Epithelial cell of esophagus (primary cell): ENCODE measurements around the gene JMY.

Experiments used
- DNase-seq: peaks from one replicate; pipeline ENCODE4 v3.0.0; 2010; ENCODE audit warnings: low read depth
- H3K4me3 ChIP-seq: 2 replicates; pipeline ENCODE4 v1.5.1; 2011; ENCODE audit warnings: mild to moderate bottlenecking, low read length, control low read depth
- TF ChIP-seq, protein P1 (sequence below): IDR thresholded peaks from 2 replicates; pipeline ENCODE4 v1.5.1; 2011; ENCODE audit warnings: low read depth, mild to moderate bottlenecking, low read length, control low read depth, inconsistent platforms; ENCODE audit not compliant: insufficient read depth; ENCODE audit errors: missing control alignments

JMY gene

DNA sequence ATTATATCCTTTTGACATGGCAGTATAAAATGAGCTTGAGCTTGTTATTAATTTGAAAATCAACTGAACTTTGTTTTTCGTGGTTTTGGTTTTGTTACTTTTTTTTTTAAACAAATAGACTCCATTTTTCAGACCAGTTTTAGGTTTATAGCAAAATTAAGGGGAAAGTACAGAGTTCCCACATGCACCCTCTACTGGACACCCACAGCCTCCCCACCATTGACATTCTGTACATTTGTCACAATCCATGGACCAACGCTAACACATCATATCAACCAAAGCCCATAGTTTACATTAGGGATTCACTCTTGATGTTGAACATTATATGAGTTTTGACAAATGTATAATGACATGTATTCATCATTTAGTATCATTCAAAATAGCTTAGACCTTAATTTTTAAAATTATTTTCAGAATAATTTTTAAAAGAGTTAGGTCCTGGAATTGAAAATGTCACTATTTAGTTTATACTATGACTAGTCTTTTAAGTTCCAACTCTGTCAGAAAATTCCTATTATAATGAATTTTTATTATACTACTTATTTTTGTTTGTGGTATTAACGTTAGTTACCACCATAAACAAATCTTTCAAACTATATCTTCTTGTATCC lies 35.3 kb upstream of the JMY start:
- DNase-seq: no peak
- TF ChIP-seq, protein P1, sequence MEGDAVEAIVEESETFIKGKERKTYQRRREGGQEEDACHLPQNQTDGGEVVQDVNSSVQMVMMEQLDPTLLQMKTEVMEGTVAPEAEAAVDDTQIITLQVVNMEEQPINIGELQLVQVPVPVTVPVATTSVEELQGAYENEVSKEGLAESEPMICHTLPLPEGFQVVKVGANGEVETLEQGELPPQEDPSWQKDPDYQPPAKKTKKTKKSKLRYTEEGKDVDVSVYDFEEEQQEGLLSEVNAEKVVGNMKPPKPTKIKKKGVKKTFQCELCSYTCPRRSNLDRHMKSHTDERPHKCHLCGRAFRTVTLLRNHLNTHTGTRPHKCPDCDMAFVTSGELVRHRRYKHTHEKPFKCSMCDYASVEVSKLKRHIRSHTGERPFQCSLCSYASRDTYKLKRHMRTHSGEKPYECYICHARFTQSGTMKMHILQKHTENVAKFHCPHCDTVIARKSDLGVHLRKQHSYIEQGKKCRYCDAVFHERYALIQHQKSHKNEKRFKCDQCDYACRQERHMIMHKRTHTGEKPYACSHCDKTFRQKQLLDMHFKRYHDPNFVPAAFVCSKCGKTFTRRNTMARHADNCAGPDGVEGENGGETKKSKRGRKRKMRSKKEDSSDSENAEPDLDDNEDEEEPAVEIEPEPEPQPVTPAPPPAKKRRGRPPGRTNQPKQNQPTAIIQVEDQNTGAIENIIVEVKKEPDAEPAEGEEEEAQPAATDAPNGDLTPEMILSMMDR: peak; percentile 54
- no peak overlapping the region for H3K4me3 ChIP-seq

DNA sequence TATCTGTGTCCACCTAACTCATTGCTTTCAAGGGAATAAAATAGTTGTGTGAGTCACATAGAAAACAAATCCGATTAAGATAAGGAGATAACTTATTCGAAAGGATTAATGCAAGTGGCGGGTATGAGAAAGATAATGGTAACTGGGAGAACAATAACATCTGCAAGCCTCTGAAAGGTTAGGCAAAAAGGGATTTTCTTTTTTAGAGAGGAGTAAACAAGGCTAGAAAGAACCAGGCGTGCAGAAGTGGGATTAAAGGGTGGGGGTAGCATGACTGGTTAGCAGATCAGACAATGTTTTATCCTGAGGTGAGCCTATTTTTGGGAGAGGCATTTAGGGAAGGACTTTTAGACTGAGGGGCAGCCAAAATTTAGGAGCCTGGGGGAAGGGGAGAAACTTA lies 34.7 kb upstream of the JMY start:
- TF ChIP-seq, protein P1: no peak
- H3K4me3 ChIP-seq: no peak overlapping the region
- no peak for DNase-seq

DNA sequence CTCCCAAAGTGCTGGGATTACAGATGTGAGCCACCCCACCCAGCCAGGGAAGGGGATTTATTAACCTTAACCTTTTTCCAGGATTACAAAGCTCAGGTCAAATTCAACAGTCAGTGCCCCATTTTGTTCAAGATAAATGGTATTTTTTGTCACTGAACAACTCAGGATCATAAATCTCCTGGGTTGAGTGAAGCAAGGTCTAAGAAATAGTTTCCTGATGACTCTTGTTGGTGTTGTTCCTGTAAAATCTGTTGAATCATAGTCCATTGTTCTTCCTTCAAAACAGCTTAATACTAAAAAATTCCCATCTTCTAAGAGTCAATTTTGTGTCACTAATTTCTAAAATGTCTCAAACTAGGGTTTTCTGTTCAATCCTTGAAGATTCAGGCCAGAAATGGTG lies 33.9 kb upstream of the JMY start:
- TF ChIP-seq, protein P1: no peak
- H3K4me3 ChIP-seq: no peak overlapping the region
- peak; percentile 76 for DNase-seq

DNA sequence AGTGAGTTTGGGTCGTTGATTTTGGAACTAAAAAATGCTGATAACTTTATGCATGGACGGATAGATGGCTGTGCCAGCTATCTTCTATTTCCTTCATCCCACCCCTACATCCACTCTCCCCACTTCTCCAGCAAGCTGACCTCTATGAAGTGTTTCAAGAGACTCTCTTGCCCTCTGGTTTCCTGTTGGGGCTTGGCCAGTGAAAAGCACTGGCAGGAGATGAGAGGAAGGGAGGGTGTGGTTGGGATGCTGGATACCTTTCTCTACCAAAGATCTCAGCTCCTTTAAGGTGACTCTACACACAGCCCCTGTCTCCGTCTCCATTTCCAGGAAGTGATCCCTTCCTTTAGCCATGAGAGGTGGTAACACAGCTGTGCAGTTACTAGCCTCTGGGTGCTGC lies 30.0 kb upstream of the JMY start:
- TF ChIP-seq, protein P1: no peak
- no peak for DNase-seq
- H3K4me3 ChIP-seq: no peak overlapping the region

DNA sequence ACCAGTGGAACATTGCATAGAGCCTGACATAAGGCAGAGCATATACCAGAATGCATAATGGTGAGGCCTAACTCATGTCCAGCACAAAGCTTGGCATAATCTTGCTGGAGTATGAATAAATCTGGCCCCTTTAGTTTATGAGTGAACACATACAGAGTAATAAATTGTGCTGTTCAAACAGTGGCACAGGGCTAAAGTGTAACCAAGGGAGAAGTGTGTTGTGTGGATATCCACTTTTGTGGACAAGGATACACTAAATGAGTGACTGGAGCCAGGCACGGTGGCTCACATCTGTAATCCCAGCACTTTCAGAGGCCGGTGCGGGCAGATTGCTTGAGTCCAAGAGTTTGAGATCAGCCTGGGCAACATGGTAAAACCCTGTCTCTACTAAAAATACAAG lies 29.4 kb upstream of the JMY start:
- H3K4me3 ChIP-seq: no peak overlapping the region

DNA sequence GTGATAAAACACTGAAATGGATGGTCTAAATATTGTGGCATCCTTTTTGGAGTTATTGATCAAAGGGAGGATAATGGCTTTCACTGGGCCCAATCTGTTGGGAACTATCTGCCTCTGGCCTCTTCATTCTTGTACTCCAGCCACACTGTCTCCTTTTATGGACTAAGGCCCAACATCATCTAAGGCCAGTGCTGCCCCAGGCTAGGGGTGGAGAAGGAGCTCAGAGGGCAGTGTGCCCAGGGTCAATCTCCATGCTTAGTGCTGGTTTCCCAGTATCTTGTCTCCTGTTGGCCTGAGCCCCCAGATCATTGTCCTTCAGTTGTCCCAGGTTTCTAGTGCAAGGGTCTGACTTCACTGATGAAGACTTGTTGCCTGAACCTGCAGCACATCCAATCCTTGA lies 26.4 kb upstream of the JMY start:
- no peak for DNase-seq
- no peak overlapping the region for H3K4me3 ChIP-seq
- TF ChIP-seq, protein P1: no peak

More for the DNA sequence above, 29.4 kb upstream of the JMY start:
- no peak for DNase-seq
- TF ChIP-seq, protein P1: no peak

DNA sequence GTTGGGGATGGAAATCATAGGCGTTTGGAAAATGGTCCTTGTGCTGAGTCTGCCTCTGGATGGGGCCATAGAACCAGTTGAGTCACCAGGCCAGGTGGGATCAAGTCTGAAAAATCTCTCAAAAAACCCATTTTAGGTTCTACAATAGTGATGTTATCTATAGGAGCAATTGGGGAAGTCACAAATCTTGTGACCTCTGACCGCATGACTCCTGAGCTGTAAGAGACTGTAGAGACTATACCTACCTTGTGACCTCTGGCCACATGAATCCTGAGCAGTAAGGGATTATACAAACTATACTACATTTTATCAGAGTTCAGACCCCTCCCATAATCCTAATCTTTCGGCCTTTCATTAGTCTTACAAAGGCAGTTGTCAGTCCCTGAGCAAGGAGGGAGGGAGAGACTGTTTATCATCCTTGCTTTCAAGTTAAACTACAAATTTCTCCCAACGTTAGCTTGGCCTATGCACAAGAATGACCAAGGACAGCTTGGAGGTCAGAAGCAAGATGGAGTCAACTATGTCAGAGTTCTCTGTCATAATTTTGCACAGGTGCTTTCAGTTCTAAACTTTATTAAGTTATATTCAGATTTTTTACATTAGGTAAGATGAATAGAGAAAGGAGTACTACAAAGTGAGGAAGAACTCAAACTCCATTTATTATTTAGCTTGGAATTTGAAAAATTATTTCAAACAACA lies 11.5 kb upstream of the JMY start:
- no peak overlapping the region for H3K4me3 ChIP-seq
- DNase-seq: no peak
- TF ChIP-seq, protein P1: no peak
